ENCODE measurements around the gene PDE2A. TPM values are rescaled to one million over a fixed set of nuclear protein-coding genes. Genes with fewer than 3 reads are reported as not detected.

The PDE2A gene
- total RNA-seq, 4 donors from 2014 or later: 13.4 to 26.6 (median 21.9) TPM

GRCh38 chr11:72570893-72571661 lies 103.1 kb downstream of the PDE2A start:
- no peaks in the 10 kb centered on the region for H3K36me3 ChIP-seq
- H3K4me1 ChIP-seq: no peaks in the 10 kb centered on the region
- TF ChIP-seq POLR2A (IDR thresholded peaks at IDR 0.05) (no peak), CTCF (IDR thresholded peaks at IDR 0.05 in 4 of 5, conservative IDR thresholded peaks at IDR 0.05 in 1 of 5) (no peak)
- no peak for DNase-seq
- no peaks in the 10 kb centered on the region for H3K9me3 ChIP-seq
- H3K27me3 ChIP-seq: no peaks in the 10 kb centered on the region
- ATAC-seq: no peak
- no peak overlapping the region for H3K4me3 ChIP-seq
- no peak overlapping the region for H3K27ac ChIP-seq
- intact Hi-C loops (cut with DNase I; ENCODE audit: low total_unique reads) (no loop called here), in situ Hi-C loops (cut with MboI; ENCODE audit: low sequenced_read_pairs in 4 of 4) (loop anchor here (5.0 to 10.0 kb wide), 2 partner anchors 89 to 96 kb away; no protein-coding TSS in a partner anchor)

- ATAC-seq (no peak), DNase-seq (no peak)
- in situ Hi-C loops (cut with MboI; ENCODE audit: low sequenced_read_pairs in 4 of 4) (loop anchor here (5.0 to 10.0 kb wide), 2 partner anchors 88 to 95 kb away; no protein-coding TSS in a partner anchor), intact Hi-C loops (cut with DNase I; ENCODE audit: low total_unique reads) (no loop called here)
- no peaks in the 10 kb centered on the region for H3K36me3 ChIP-seq
- no peak overlapping the region for H3K4me3 ChIP-seq
- TF ChIP-seq CTCF (IDR thresholded peaks at IDR 0.05 in 4 of 5, conservative IDR thresholded peaks at IDR 0.05 in 1 of 5) (no peak), POLR2A (IDR thresholded peaks at IDR 0.05) (no peak)
- H3K9me3 ChIP-seq: no peaks in the 10 kb centered on the region
- H3K27me3 ChIP-seq: no peaks in the 10 kb centered on the region
- no peak overlapping the region for H3K27ac ChIP-seq
- H3K4me1 ChIP-seq: no peaks in the 10 kb centered on the region
These were observed 104.0 kb downstream of the PDE2A start for GRCh38 chr11:72569966-72570892.

- intact Hi-C loops (cut with DNase I; ENCODE audit: low total_unique reads): no loop called here
These were observed 105.4 kb downstream of the PDE2A start for GRCh38 chr11:72568861-72569260.

GRCh38 chr11:72562431-72562830 lies 111.8 kb downstream of the PDE2A start:
- in situ Hi-C loops (cut with MboI; ENCODE audit: low sequenced_read_pairs in 4 of 4): no loop called here
- ATAC-seq (no peak), DNase-seq (no peak)
- no peaks in the 10 kb centered on the region for H3K27me3 ChIP-seq
- TF ChIP-seq POLR2A (IDR thresholded peaks at IDR 0.05): no peak
- TF ChIP-seq CTCF (IDR thresholded peaks at IDR 0.05 in 4 of 5, conservative IDR thresholded peaks at IDR 0.05 in 1 of 5): no peak
- H3K4me1 ChIP-seq: no peaks in the 10 kb centered on the region
- intact Hi-C loops (cut with DNase I; ENCODE audit: low total_unique reads): no loop called here
- no peak overlapping the region for H3K4me3 ChIP-seq
- H3K27ac ChIP-seq: no peak overlapping the region
- H3K36me3 ChIP-seq: no peaks in the 10 kb centered on the region
- H3K9me3 ChIP-seq: no peaks in the 10 kb centered on the region

More at GRCh38 chr11:72568861-72569260, 105.4 kb downstream of the PDE2A start:
- no peak for TF ChIP-seq CTCF (IDR thresholded peaks at IDR 0.05 in 4 of 5, conservative IDR thresholded peaks at IDR 0.05 in 1 of 5)
- TF ChIP-seq POLR2A (IDR thresholded peaks at IDR 0.05): no peak
- in situ Hi-C loops (cut with MboI; ENCODE audit: low sequenced_read_pairs in 4 of 4): no loop called here
- Histone ChIP-seq H3K4me3 (no peak overlapping the region), H3K27me3 (no peaks in the 10 kb centered on the region), H3K9me3 (no peaks in the 10 kb centered on the region), H3K4me1 (no peaks in the 10 kb centered on the region), H3K36me3 (no peaks in the 10 kb centered on the region), H3K27ac (no peak overlapping the region)
- DNase-seq: no peak
- no peak for ATAC-seq

Measured in gastrocnemius medialis (tissue), 4 donors.